GM21576 (cell line): ENCODE results near the gene GABBR2.

ENCODE experiments used
- ATAC-seq: cut with Tn5 transposase; IDR thresholded peaks from one replicate; pipeline ENCODE4 v1.9.1; 2021; ENCODE audit warnings: mild to moderate bottlenecking, moderate library complexity; ENCODE audit not compliant: unreplicated experiment

GABBR2 gene

GRCh38 chr9:98721643-98722042 lies 12.9 kb upstream of the GABBR2 start:
- ATAC-seq = no peak

- ATAC-seq = no peak
Measured at GRCh38 chr9:98720402-98720801, 11.7 kb upstream of the GABBR2 start.

- ATAC-seq = no peak
Measured at GRCh38 chr9:98719055-98719454, 10.3 kb upstream of the GABBR2 start.

GRCh38 chr9:98714833-98715232 lies 6.1 kb upstream of the GABBR2 start:
- ATAC-seq = no peak

- ATAC-seq = no peak
Measured at GRCh38 chr9:98712987-98713386, 4.3 kb upstream of the GABBR2 start.

GRCh38 chr9:98709968-98710965 lies 1.5 kb upstream of the GABBR2 start:
- no peak for ATAC-seq

GRCh38 chr9:98708103-98708932 lies 417 bp downstream of the GABBR2 start:
- ATAC-seq = no peak

GRCh38 chr9:98707166-98708102 lies 1.3 kb downstream of the GABBR2 start:
- no peak for ATAC-seq

GRCh38 chr9:98706651-98707165 lies 2.0 kb downstream of the GABBR2 start:
- no peak for ATAC-seq

- ATAC-seq = no peak
Measured at GRCh38 chr9:98702835-98703380, 5.8 kb downstream of the GABBR2 start.

GRCh38 chr9:98702340-98702739 lies 6.4 kb downstream of the GABBR2 start:
- ATAC-seq = no peak

GRCh38 chr9:98701576-98701975 lies 7.2 kb downstream of the GABBR2 start:
- no peak for ATAC-seq

GRCh38 chr9:98700801-98701200 lies 7.9 kb downstream of the GABBR2 start:
- no peak for ATAC-seq

- no peak for ATAC-seq
Measured at GRCh38 chr9:98698856-98699255, 9.9 kb downstream of the GABBR2 start.

- ATAC-seq = no peak
Measured at GRCh38 chr9:98694943-98695342, 13.8 kb downstream of the GABBR2 start.

- ATAC-seq = no peak
Measured at GRCh38 chr9:98692392-98692791, 16.3 kb downstream of the GABBR2 start.

- no peak for ATAC-seq
Measured at GRCh38 chr9:98691890-98692289, 16.8 kb downstream of the GABBR2 start.

- ATAC-seq = no peak
Measured at GRCh38 chr9:98690686-98691085, 18.0 kb downstream of the GABBR2 start.

- no peak for ATAC-seq
Measured at GRCh38 chr9:98688710-98689495, 19.8 kb downstream of the GABBR2 start.
